ENCODE results near the gene PAQR5.

Gene PAQR5

GRCh38 chr15:69298697-69299441, at the start of gene PAQR5:
TSS of gene PAQR5 (plus strand) at chr15:69298912. CDS start at chr15:69360081, 61,169 bp downstream.
- H3K36me3 Mint-ChIP-seq (ENCODE audit: low read depth): no peaks in the 10 kb centered on the region
- peak within 1 kb of the TSS in 1 of 3 experiments; percentile 50 for H3K27ac Mint-ChIP-seq
- TF ChIP-seq CTCF (IDR thresholded peaks at IDR 0.05; ENCODE audit: unreplicated experiment in 3 of 3): no peak
- no peaks in the 10 kb centered on the region for H3K9me3 Mint-ChIP-seq
- H3K4me3 Mint-ChIP-seq: peak within 1 kb of the TSS; percentile 68 to 76 (median 76)
- no peaks in the 10 kb centered on the region for H3K4me1 Mint-ChIP-seq
- H3K27me3 Mint-ChIP-seq (ENCODE audit: low read depth): peaks cover 94% of the 10 kb centered on the region

- TF ChIP-seq CTCF (IDR thresholded peaks at IDR 0.05; ENCODE audit: unreplicated experiment in 3 of 3): no peak
- Mint-ChIP-seq H3K36me3 (ENCODE audit: low read depth) (peaks cover 4% of the 10 kb centered on the region), H3K4me3 (no peak overlapping the region), H3K4me1 (peaks cover 12% of the 10 kb centered on the region), H3K9me3 (no peaks in the 10 kb centered on the region), H3K27me3 (ENCODE audit: low read depth) (no peaks in the 10 kb centered on the region), H3K27ac (peak overlapping the region; percentile 21 to 89 (median 85))
These were observed 45.6 kb upstream of the PAQR5 start for GRCh38 chr15:69253156-69253555.

GRCh38 chr15:69265347-69265955, 33.3 kb upstream of the PAQR5 start:
- Mint-ChIP-seq H3K9me3 (no peaks in the 10 kb centered on the region), H3K36me3 (ENCODE audit: low read depth) (peaks cover 12% of the 10 kb centered on the region), H3K4me1 (no peaks in the 10 kb centered on the region), H3K27me3 (ENCODE audit: low read depth) (no peaks in the 10 kb centered on the region), H3K27ac (no peak overlapping the region), H3K4me3 (no peak overlapping the region)
- TF ChIP-seq CTCF (IDR thresholded peaks at IDR 0.05; ENCODE audit: unreplicated experiment in 3 of 3): peak; percentile 49 to 55 (median 52)

GRCh38 chr15:69271217-69271616, 27.5 kb upstream of the PAQR5 start:
- Mint-ChIP-seq H3K4me3 (no peak overlapping the region), H3K4me1 (peaks cover 34% of the 10 kb centered on the region)
- TF ChIP-seq CTCF (IDR thresholded peaks at IDR 0.05; ENCODE audit: unreplicated experiment in 3 of 3): no peak

GRCh38 chr15:69272139-69272538, 26.6 kb upstream of the PAQR5 start:
- no peak for TF ChIP-seq CTCF (IDR thresholded peaks at IDR 0.05; ENCODE audit: unreplicated experiment in 3 of 3)
- H3K4me3 Mint-ChIP-seq: no peak overlapping the region
- H3K27me3 Mint-ChIP-seq (ENCODE audit: low read depth): no peaks in the 10 kb centered on the region
- H3K4me1 Mint-ChIP-seq: peaks cover 43% of the 10 kb centered on the region
- no peaks in the 10 kb centered on the region for H3K36me3 Mint-ChIP-seq (ENCODE audit: low read depth)
- peak overlapping the region in 2 of 3 experiments; percentile 17 to 32 for H3K27ac Mint-ChIP-seq
- no peaks in the 10 kb centered on the region for H3K9me3 Mint-ChIP-seq

More at GRCh38 chr15:69271217-69271616, 27.5 kb upstream of the PAQR5 start:
- H3K27me3 Mint-ChIP-seq (ENCODE audit: low read depth): no peaks in the 10 kb centered on the region
- no peaks in the 10 kb centered on the region for H3K36me3 Mint-ChIP-seq (ENCODE audit: low read depth)
- no peak overlapping the region for H3K27ac Mint-ChIP-seq
- H3K9me3 Mint-ChIP-seq: no peaks in the 10 kb centered on the region
